WTC11 (cell line): ENCODE results near the gene FAT2.

Experiments
- CREB1 ChIP-seq: sonication (generic); formaldehyde crosslinking; IDR thresholded peaks from 2 replicates; pipeline ENCODE4 v1.8.0; 2023; ENCODE audit warnings: mild to moderate bottlenecking, missing genetic modification reagents
- GABPB1 ChIP-seq: sonication (generic); formaldehyde crosslinking; IDR thresholded peaks from 2 replicates; pipeline ENCODE4 v1.8.1; 2023; ENCODE audit warnings: mild to moderate bottlenecking, missing genetic modification reagents
- NFYB ChIP-seq: sonication (generic); formaldehyde crosslinking; conservative IDR thresholded peaks from 2 replicates; pipeline ENCODE4 v1.8.0; 2022; ENCODE audit warnings: low read depth, missing genetic modification reagents
- NR2C2 ChIP-seq: sonication (generic); formaldehyde crosslinking; IDR thresholded peaks from 2 replicates; pipeline ENCODE4 v1.8.0; 2022; ENCODE audit warnings: mild to moderate bottlenecking, missing genetic modification reagents
- SMAD3 ChIP-seq: sonication (generic); formaldehyde crosslinking; IDR thresholded peaks from 2 replicates; pipeline ENCODE4 v1.8.0; 2022; ENCODE audit warnings: missing genetic modification reagents, mild to moderate bottlenecking, borderline replicate concordance
- ZNF263 ChIP-seq: sonication (generic); formaldehyde crosslinking; IDR thresholded peaks from 2 replicates; pipeline ENCODE4 v1.8.1; 2022; ENCODE audit warnings: low read depth, mild to moderate bottlenecking, moderate library complexity, missing genetic modification reagents
- ZNF423 ChIP-seq: fragments of 250-450 bp; sonication (Bioruptor Pico); IDR thresholded peaks from 2 replicates; pipeline ENCODE4 v2.1.2; 2022; ENCODE audit warnings: mild to moderate bottlenecking, moderate library complexity
- TF ChIP-seq, protein P1 (sequence below): fragments of 200-600 bp; IDR thresholded peaks from 2 replicates; pipeline ENCODE4 v1.8.0; 2022; ENCODE audit warnings: antibody characterized with exemption
- TF ChIP-seq, protein P2 (sequence below): sonication (generic); formaldehyde crosslinking; IDR thresholded peaks from 2 replicates; pipeline ENCODE4 v1.8.1; 2022; ENCODE audit warnings: mild to moderate bottlenecking, missing genetic modification reagents, moderate library complexity, borderline replicate concordance
- TF ChIP-seq, protein P3 (sequence below): sonication (generic); formaldehyde crosslinking; IDR thresholded peaks from 2 replicates; pipeline ENCODE4 v1.8.1; 2022; ENCODE audit warnings: low read depth, mild to moderate bottlenecking, moderate library complexity, missing genetic modification reagents, borderline replicate concordance
- TF ChIP-seq, protein P4 (sequence below): sonication (generic); formaldehyde crosslinking; IDR thresholded peaks from 2 replicates; pipeline ENCODE4 v1.8.1; 2023; ENCODE audit warnings: mild to moderate bottlenecking, missing genetic modification reagents
- TF ChIP-seq, protein P5 (sequence below): sonication (generic); formaldehyde crosslinking; IDR thresholded peaks from 2 replicates; pipeline ENCODE4 v1.8.0; 2022; ENCODE audit warnings: mild to moderate bottlenecking, missing genetic modification reagents
- TF ChIP-seq, protein P6 (sequence below): sonication (generic); formaldehyde crosslinking; IDR thresholded peaks from 2 replicates; pipeline ENCODE4 v1.8.0; 2022; ENCODE audit warnings: mild to moderate bottlenecking, missing genetic modification reagents

DNA sequence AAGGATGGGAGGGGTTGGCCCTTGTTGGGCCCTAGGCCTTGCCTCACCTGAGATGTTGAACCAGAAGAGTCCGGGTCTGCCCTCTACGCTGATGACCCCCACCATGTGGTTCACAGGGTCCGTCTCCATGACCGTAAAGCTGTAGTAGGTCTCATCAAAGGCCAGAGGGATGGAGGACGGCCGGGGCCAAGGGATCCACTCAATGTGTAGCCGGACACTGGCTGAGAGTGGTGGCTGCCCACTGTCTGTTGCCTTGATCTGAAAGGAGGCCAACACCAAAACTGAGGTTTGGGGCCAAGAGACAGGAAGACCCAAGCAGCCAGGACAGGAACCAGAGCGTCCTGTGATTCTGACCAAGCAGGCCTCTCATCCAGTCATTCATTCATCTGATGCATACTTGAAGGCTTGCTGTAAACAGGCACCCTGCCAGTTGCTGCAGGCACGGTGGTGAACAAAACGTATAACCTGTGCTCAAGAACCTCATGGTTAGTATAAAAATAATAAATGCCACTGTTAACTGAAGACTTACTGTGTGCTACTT is 37.9 kb downstream of the FAT2 start:
- TF ChIP-seq, protein P1, sequence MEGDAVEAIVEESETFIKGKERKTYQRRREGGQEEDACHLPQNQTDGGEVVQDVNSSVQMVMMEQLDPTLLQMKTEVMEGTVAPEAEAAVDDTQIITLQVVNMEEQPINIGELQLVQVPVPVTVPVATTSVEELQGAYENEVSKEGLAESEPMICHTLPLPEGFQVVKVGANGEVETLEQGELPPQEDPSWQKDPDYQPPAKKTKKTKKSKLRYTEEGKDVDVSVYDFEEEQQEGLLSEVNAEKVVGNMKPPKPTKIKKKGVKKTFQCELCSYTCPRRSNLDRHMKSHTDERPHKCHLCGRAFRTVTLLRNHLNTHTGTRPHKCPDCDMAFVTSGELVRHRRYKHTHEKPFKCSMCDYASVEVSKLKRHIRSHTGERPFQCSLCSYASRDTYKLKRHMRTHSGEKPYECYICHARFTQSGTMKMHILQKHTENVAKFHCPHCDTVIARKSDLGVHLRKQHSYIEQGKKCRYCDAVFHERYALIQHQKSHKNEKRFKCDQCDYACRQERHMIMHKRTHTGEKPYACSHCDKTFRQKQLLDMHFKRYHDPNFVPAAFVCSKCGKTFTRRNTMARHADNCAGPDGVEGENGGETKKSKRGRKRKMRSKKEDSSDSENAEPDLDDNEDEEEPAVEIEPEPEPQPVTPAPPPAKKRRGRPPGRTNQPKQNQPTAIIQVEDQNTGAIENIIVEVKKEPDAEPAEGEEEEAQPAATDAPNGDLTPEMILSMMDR = no peak
- TF ChIP-seq GABPB1 (CRISPR knock-in tag) (no peak), SMAD3 (no peak), CREB1 (CRISPR knock-in tag) (no peak), ZNF423 (CRISPR knock-in tag) (no peak), NFYB (CRISPR knock-in tag) (no peak), ZNF263 (CRISPR knock-in tag) (no peak), NR2C2 (CRISPR knock-in tag) (no peak)
- TF ChIP-seq, protein P2, sequence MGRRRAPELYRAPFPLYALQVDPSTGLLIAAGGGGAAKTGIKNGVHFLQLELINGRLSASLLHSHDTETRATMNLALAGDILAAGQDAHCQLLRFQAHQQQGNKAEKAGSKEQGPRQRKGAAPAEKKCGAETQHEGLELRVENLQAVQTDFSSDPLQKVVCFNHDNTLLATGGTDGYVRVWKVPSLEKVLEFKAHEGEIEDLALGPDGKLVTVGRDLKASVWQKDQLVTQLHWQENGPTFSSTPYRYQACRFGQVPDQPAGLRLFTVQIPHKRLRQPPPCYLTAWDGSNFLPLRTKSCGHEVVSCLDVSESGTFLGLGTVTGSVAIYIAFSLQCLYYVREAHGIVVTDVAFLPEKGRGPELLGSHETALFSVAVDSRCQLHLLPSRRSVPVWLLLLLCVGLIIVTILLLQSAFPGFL (CRISPR knock-in tag) = no peak
- TF ChIP-seq, protein P3, sequence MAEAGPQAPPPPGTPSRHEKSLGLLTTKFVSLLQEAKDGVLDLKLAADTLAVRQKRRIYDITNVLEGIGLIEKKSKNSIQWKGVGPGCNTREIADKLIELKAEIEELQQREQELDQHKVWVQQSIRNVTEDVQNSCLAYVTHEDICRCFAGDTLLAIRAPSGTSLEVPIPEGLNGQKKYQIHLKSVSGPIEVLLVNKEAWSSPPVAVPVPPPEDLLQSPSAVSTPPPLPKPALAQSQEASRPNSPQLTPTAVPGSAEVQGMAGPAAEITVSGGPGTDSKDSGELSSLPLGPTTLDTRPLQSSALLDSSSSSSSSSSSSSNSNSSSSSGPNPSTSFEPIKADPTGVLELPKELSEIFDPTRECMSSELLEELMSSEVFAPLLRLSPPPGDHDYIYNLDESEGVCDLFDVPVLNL (CRISPR knock-in tag) = no peak
- TF ChIP-seq, protein P4, sequence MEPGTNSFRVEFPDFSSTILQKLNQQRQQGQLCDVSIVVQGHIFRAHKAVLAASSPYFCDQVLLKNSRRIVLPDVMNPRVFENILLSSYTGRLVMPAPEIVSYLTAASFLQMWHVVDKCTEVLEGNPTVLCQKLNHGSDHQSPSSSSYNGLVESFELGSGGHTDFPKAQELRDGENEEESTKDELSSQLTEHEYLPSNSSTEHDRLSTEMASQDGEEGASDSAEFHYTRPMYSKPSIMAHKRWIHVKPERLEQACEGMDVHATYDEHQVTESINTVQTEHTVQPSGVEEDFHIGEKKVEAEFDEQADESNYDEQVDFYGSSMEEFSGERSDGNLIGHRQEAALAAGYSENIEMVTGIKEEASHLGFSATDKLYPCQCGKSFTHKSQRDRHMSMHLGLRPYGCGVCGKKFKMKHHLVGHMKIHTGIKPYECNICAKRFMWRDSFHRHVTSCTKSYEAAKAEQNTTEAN = no peak
- TF ChIP-seq, protein P5, sequence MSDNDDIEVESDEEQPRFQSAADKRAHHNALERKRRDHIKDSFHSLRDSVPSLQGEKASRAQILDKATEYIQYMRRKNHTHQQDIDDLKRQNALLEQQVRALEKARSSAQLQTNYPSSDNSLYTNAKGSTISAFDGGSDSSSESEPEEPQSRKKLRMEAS (CRISPR knock-in tag) = no peak
- TF ChIP-seq, protein P6, sequence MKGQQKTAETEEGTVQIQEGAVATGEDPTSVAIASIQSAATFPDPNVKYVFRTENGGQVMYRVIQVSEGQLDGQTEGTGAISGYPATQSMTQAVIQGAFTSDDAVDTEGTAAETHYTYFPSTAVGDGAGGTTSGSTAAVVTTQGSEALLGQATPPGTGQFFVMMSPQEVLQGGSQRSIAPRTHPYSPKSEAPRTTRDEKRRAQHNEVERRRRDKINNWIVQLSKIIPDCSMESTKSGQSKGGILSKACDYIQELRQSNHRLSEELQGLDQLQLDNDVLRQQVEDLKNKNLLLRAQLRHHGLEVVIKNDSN (CRISPR knock-in tag) = no peak
